Stimulated activated CD4-positive, alpha-beta T cell treated with anti-CD3 and anti-CD28 coated beads, Interleukin-1b, Interleukin-23, amount 100 ng/mL, for 4 hours (primary cell): Measurements from ENCODE around the gene ANKRD33.

Source experiments
- DNase-seq, 2 donors: peaks; one replicate each; pipeline ENCODE4 v3.0.0-alpha.2; 2020; ENCODE audit warnings: low read depth in 2 of 2

ANKRD33 gene

GRCh38 chr12:51860986-51861385 lies 26.9 kb upstream of the ANKRD33 start:
- no peak for DNase-seq

- no peak for DNase-seq
Observed at GRCh38 chr12:51862947-51863346, 25.0 kb upstream of the ANKRD33 start.

- no peak for DNase-seq
Observed at GRCh38 chr12:51863363-51863932, 24.5 kb upstream of the ANKRD33 start.

- no peak for DNase-seq
Observed at GRCh38 chr12:51863933-51864832, 23.7 kb upstream of the ANKRD33 start.

GRCh38 chr12:51864833-51865670 lies 22.9 kb upstream of the ANKRD33 start:
- no peak for DNase-seq

GRCh38 chr12:51865757-51866270 lies 22.1 kb upstream of the ANKRD33 start:
- no peak for DNase-seq

GRCh38 chr12:51866324-51866723 lies 21.6 kb upstream of the ANKRD33 start:
- DNase-seq: no peak

- DNase-seq: no peak
Observed at GRCh38 chr12:51866762-51867161, 21.1 kb upstream of the ANKRD33 start.

- DNase-seq: no peak
Observed at GRCh38 chr12:51867371-51867770, 20.5 kb upstream of the ANKRD33 start.

GRCh38 chr12:51867796-51868428 lies 20.0 kb upstream of the ANKRD33 start:
- no peak for DNase-seq

- DNase-seq: no peak
Observed at GRCh38 chr12:51868821-51869495, 18.9 kb upstream of the ANKRD33 start.

- no peak for DNase-seq
Observed at GRCh38 chr12:51869496-51869865, 18.4 kb upstream of the ANKRD33 start.

- DNase-seq: no peak
Observed at GRCh38 chr12:51869931-51870330, 18.0 kb upstream of the ANKRD33 start.

- no peak for DNase-seq
Observed at GRCh38 chr12:51870504-51870903, 17.4 kb upstream of the ANKRD33 start.

- DNase-seq: no peak
Observed at GRCh38 chr12:51871126-51871525, 16.8 kb upstream of the ANKRD33 start.

- DNase-seq: no peak
Observed at GRCh38 chr12:51871918-51872688, 15.8 kb upstream of the ANKRD33 start.

GRCh38 chr12:51872689-51872981 lies 15.3 kb upstream of the ANKRD33 start:
- no peak for DNase-seq

- DNase-seq: no peak
Observed at GRCh38 chr12:51873251-51873994, 14.5 kb upstream of the ANKRD33 start.

GRCh38 chr12:51874000-51874399 lies 13.9 kb upstream of the ANKRD33 start:
- no peak for DNase-seq

- DNase-seq: no peak
Observed at GRCh38 chr12:51874486-51874885, 13.4 kb upstream of the ANKRD33 start.
